GM18873 (cell line): Measurements from ENCODE around the gene MCAT.

Experiments
- ATAC-seq: cut with Tn5 transposase; IDR thresholded peaks from one replicate; pipeline ENCODE4 v1.9.1; 2021; ENCODE audit warnings: mild to moderate bottlenecking, moderate library complexity, moderate number of reproducible peaks; ENCODE audit not compliant: unreplicated experiment, low FRiP score

Gene MCAT

DNA sequence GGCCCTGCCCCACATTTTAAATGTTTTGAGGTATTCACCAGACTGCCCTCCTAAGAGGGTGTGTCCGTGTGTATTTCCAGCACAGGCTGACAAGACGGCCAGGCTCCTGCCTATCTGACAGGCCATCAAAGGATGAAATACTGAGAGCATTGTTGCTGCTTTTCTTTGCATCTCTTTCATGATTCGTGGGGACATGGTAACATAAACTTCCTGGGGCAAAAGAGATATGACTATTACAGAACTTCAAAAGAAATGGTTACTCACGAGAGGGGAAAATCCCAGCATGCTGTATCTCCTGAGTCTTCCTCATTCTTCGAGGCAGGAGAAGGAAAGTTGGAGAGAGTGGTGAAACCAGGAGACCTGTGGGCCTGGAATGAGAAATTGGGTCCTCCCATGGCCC lies 43.0 kb downstream of the MCAT start:
- no peak for ATAC-seq

DNA sequence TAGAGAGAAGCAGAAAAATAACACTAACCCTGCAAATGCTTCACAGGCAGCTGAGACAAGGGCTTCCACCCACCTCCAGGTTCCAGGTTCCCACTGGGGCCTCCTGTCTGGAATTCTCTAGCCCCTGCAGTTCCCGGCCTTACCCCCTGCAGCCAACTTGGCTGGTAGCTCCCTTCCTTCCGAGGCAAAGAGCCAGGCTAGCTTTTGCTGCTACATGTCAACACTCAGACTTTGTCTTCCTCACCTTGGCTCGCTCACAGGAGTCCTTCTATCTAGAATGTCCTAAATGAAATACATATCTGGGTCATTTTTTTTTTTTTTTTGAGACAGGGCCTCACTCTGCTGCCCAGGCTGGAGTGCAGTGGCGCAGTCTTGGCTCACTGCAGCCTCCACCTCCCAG lies 44.1 kb downstream of the MCAT start:
- no peak for ATAC-seq

DNA sequence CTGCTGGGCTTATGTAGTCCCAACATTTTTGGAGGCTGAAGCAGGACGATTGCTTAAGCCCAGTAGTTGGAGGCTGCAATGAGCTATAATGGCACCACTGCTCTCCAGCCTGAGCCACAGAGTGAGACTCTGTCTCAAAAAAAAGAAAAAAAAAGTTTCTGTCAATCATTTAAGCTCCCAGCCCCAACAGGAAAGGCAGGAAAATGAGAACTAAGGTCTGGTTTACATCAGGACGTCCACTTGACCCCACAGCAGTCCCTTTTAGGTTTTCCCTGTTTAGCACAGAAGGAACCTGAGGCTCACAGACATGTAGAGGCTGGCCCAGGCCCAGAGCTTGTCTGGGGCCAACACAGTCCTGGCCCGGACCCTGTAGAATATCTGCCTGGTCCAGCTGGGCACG lies 44.8 kb downstream of the MCAT start:
- no peak for ATAC-seq

DNA sequence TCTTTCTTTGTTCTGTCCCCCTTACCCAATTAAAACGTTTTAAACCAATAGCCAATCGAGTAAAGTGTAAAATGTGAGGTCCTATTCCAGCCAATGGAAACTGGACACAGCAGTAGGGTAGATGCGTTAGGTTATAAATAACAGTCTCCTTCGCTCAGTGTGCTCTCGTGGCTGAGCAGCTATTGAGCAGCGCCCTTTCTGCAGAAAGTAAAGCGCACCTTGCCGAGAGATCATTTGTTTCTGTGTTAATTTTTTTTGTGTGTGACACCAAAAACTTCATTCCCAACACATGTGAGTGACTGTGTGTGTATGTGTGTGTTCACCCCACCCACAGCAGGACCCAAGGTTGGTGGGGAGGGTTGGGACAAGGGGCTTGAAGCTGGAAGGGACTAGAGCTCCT lies 46.8 kb downstream of the MCAT start:
- no peak for ATAC-seq

DNA sequence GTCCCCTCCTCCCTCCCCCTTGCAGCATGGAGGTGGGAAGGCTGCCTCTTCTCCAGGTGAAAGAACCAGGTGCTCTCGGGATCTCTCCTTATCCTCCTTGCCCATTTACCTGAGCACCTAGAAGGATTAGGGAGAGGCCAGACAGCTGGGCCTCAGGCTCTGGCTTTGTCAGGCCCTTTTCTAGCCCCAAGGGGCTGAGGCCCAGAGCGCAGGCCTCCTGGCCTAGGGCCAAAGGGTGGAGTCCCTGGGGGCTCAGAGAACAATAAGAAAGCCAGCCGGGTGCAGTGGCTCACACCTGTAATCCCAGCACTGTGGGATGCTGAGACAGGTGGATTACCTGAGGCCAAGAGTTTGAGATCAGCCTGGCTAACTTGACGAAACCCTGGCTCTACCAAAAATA lies 48.6 kb downstream of the MCAT start:
- ATAC-seq: no peak

DNA sequence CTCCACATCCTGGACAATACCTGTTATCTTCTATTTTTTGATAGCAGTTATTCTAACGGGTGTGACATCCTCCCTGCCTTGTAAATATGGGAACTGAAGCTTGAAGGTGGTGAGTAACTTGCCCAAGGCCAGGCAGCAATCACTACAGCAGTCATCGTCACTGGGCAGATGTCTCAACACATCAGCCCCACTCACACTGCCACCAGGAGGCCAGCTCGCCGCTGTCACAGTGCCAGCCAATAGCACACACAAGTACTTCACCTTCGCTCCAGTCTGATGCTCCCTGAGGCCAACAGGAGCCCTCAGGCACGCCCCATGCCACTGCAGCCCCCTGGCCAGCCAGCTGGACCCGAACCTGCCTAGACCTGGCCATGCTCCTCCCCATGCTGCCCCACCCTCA lies 49.1 kb downstream of the MCAT start:
- ATAC-seq: no peak

DNA sequence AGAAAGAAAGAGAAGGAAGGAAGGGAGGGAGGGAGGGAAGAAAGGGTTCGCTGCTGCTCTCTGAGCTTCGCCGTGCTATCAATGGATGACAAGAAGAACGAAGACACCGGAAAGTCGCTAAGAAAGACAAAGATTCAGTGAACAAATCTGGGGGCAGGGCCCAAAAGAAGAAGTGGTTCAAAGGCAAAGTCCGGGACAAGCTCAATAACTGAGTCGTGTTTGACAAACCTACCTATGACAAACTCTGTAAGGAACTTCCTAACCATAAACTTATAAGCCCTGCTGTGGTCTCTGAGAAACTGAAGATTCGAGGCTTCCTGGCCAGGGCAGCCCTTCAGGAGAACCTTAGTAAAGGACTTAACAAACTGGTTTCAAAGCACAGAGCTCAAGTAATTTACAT lies 51.1 kb downstream of the MCAT start:
- ATAC-seq: no peak

DNA sequence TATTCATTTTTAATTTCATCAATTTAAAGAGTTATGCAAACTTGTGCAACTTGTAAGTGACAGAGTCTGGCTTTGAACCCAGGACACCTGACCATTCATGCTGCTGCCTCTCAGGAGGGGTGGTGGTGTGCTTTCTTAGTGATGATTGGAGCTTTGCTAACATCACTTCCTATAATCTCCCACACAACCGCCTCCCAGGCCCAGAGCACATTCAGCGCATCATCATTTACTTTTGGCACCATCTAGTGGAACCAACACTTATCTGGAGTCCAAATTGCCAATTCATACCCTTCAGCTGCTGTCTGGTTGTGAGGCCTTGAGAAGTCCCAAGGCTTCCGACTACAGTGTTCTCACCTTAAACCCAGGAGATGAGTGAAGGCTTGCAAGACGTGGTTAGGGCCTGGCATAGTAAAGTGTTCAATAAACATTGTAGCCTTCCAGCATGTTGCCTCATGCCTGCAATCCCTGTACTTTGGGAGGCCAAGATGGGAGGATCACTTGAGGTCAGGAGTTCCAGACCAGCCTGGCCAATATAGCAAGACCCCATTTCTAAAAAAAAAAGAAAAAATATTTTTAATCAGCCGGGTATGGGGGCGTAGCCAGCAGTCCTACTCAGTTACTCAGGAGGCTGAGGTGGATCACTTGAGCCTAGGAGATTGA lies 52.9 kb downstream of the MCAT start:
- ATAC-seq: no peak

DNA sequence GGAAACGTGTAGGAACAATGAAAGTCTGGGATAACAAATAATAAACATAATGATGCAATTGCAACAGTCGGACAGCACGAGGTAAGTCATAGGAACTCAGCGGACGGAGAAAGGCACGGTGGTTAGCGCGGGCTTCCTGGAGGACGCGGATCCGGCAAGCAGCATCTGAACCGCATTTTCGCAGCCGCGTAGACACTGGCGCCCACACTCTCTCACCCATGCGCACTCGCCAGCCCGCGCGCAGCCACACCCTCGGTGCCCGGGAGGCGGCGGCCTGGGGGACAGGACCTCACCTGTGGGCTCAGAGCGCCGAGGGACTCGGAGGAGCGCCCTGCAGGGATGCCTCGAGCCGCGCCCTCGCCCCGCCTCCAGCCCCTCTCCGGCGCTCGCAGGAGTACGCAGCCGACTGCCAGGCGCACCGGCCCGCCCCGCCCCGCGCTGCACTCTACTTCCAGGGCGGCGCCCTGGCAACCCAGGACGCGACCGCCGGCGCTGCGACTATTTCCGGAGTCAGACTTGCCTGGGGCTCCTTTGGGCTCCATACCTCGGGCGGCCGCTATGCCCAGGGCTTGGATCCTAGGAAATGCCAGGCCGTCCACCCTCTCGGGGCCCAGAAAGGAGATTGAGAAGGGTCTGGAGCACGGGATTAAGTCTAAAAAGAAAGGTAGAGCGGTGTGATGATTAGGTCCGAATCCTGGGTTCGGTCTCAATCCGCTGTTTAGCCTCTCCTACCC lies 54.0 kb downstream of the MCAT start, which contains the start of gene TTLL1:
TSS of gene TTLL1 (minus strand) at position 408 of the 734 bp plus-strand sequence. CDS start 13,805 bp downstream, outside the sequence.
- ATAC-seq: peak; percentile 72

DNA sequence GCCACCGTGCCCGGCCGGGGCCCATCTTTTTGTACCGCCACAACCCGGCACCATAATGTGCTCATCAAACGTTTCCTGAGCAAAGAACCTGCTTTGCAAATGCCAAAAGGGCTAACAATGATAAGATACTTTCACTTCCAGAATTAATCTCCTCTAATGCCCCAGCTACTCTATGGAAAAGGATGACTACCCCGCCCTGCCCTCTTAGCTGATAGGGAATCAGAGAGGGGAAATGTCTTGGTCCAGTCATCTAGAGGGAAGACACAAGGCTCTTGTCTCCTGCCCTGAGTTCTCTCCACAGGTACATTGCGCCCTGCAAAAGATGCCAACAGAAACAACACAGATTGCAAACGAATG lies 54.6 kb downstream of the MCAT start:
- no peak for ATAC-seq

DNA sequence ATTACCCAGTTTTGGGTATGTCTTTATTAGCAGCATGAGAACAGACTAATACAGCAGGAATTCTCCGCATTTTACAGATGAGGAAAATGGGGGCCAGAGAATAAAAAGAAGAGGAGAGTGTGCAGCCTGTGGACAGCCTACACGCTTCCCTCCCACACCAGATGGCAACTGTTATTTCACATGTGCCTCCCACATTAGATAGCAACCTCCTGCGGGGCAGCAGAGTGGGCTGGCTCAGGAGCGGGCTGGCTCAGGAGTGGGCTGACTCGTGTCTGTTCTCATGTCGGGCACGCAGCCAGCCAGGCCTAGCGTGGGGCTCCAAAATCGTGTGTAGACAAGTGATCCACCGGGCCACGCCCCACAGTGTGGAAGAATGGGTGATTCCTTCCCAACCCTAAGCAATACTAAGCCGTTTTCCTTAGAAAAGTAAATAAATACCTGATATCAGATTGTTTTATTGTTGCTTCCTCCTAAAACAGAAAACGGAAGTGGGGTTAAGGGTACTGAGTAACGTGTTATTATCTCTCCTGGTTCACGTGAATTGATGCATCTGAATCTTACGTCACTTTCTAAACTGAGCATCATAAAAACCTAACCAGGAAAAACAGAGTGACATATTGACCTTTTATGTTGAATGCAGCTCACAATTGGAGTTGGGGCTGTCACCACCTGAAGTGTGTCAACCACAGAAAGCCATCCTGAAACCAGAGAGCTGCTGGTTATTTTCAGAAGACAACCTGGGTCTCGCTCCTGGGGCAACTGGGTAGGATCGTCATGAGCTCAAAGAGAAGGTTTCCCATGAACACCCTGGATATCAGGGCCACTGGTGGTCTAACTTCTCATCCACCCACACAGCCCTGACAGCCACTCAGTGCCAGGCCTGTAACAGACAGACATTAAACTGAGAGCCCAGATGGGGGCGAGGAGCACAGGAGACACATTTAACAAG lies 57.3 kb downstream of the MCAT start:
- no peak for ATAC-seq
